H1 (cell line): ENCODE results near the gene GAK. TPM values are rescaled to one million over a fixed set of nuclear protein-coding genes. Genes with fewer than 3 reads are reported as not detected.

ENCODE experiments used
- BACH1 ChIP-seq: IDR thresholded peaks from 2 replicates; pipeline ENCODE4 v1.6.1; 2012; ENCODE audit warnings: low read length, improper control_type of control experiment
- CBX5 ChIP-seq: fragments of 300-800, 300-1000 bp; sonication (generic); IDR thresholded peaks from 2 replicates; pipeline ENCODE4 v1.7.1; 2016; ENCODE audit warnings: antibody characterized with exemption, low read length, low read depth
- CBX8 ChIP-seq: fragments of 300-800, 300-1000 bp; sonication (generic); IDR thresholded peaks from 2 replicates; pipeline ENCODE4 v1.7.1; 2016; ENCODE audit warnings: low read depth, low read length, borderline replicate concordance
- CHD1 ChIP-seq: IDR thresholded peaks from 2 replicates; pipeline ENCODE4 v1.6.1; 2012; ENCODE audit warnings: low read depth, low read length, improper control_type of control experiment
- JUN ChIP-seq: IDR thresholded peaks from 2 replicates; pipeline ENCODE4 v1.6.1; 2011; ENCODE audit warnings: low read depth, mild to moderate bottlenecking, improper control_type of control experiment, low read length
- SP4 ChIP-seq: IDR thresholded peaks from 2 replicates; pipeline ENCODE4 v1.6.1; 2012; ENCODE audit warnings: low read length, inconsistent platforms
- TBP ChIP-seq: IDR thresholded peaks from 2 replicates; pipeline ENCODE4 v1.6.1; 2011; ENCODE audit warnings: low read depth, low read length, improper control_type of control experiment
- TEAD4 ChIP-seq: IDR thresholded peaks from 2 replicates; pipeline ENCODE4 v1.6.1; 2012; ENCODE audit warnings: low read depth, low read length, inconsistent platforms, mixed read lengths
- polyA plus RNA-seq, 7 experiments: library from polyadenylated mRNA; depleted of rRNA in 3 of 7; stranded (reverse) in 5 of 7; unstranded in 2 of 7; fragments of >200 nt in 5 of 7; fragments of 200-250 nt in 2 of 7; gene quantifications; 1 replicate in 5 of 7; 2 replicates in 1 of 7; 4 replicates in 1 of 7; pipeline versions ENCODE4 v1.2.1 to v1.2.3, GENCODE V29; 2011 to 2013; ENCODE audit warnings: missing spikeins in 2 of 7, mixed read lengths in 2 of 7
- total RNA-seq: library from RNA; stranded (reverse); fragmentation: NEBNext Ultra II Directional; extraction: Animal tissue kit (Norgen Biotek cat#: 25700); gene quantifications from 2 replicates; pipeline ENCODE4 v1.2.1, GENCODE V29; 2021
- TF ChIP-seq, protein P1 (sequence below): fragments of 300-600 bp; sonication (generic); IDR thresholded peaks from 2 replicates; pipeline ENCODE4 v1.7.1; 2012; ENCODE audit warnings: low read length, moderate library complexity, mild to moderate bottlenecking, inconsistent platforms; ENCODE audit not compliant: insufficient replicate concordance

The GAK gene
- total and polyA plus RNA-seq, 2 of the 8 experiments (the other 6 are each of a cell fraction or from before 2014, with no cell fraction given): 31.5 to 70.8 TPM

DNA sequence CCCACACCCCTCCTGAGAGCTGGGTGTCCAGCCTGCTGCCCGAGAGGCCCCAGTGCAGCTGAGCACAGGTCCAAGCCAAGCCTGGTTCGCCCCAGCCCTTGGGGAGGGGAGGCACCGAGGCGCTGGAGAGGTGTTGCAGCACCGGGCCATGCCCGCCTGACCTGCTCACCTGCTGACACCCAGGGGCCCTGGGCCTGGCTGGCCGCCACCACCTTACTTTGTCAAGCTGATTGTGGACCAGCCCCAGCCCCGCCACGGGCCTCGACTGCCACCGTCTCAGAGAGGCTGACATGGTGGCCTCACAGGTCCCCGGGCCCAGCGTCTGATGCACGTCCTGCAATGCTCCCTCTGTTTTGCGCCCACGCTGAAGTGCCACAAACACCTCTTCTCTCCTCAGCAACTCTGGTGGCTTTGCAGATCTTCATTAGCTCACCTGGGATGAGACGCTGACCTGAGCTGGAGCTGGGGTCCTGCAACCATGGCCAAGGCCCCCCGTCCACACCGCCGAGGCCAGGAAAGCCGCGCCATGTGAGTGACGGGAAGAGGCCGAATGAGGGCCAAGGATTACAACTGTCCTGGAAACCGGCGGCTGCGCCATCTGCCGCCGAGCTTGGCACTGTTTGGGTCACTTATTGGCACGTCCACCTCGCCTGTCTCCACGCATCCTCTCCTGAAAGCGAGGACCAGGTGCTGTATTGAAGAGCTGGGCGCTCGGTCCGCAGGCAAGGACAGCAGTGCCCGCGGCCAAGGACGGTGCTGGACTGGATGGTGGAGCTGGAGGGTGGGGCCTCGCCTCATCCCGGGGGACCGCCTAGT lies 113.8 kb downstream of the GAK start (continued):
- TF ChIP-seq, protein P1, sequence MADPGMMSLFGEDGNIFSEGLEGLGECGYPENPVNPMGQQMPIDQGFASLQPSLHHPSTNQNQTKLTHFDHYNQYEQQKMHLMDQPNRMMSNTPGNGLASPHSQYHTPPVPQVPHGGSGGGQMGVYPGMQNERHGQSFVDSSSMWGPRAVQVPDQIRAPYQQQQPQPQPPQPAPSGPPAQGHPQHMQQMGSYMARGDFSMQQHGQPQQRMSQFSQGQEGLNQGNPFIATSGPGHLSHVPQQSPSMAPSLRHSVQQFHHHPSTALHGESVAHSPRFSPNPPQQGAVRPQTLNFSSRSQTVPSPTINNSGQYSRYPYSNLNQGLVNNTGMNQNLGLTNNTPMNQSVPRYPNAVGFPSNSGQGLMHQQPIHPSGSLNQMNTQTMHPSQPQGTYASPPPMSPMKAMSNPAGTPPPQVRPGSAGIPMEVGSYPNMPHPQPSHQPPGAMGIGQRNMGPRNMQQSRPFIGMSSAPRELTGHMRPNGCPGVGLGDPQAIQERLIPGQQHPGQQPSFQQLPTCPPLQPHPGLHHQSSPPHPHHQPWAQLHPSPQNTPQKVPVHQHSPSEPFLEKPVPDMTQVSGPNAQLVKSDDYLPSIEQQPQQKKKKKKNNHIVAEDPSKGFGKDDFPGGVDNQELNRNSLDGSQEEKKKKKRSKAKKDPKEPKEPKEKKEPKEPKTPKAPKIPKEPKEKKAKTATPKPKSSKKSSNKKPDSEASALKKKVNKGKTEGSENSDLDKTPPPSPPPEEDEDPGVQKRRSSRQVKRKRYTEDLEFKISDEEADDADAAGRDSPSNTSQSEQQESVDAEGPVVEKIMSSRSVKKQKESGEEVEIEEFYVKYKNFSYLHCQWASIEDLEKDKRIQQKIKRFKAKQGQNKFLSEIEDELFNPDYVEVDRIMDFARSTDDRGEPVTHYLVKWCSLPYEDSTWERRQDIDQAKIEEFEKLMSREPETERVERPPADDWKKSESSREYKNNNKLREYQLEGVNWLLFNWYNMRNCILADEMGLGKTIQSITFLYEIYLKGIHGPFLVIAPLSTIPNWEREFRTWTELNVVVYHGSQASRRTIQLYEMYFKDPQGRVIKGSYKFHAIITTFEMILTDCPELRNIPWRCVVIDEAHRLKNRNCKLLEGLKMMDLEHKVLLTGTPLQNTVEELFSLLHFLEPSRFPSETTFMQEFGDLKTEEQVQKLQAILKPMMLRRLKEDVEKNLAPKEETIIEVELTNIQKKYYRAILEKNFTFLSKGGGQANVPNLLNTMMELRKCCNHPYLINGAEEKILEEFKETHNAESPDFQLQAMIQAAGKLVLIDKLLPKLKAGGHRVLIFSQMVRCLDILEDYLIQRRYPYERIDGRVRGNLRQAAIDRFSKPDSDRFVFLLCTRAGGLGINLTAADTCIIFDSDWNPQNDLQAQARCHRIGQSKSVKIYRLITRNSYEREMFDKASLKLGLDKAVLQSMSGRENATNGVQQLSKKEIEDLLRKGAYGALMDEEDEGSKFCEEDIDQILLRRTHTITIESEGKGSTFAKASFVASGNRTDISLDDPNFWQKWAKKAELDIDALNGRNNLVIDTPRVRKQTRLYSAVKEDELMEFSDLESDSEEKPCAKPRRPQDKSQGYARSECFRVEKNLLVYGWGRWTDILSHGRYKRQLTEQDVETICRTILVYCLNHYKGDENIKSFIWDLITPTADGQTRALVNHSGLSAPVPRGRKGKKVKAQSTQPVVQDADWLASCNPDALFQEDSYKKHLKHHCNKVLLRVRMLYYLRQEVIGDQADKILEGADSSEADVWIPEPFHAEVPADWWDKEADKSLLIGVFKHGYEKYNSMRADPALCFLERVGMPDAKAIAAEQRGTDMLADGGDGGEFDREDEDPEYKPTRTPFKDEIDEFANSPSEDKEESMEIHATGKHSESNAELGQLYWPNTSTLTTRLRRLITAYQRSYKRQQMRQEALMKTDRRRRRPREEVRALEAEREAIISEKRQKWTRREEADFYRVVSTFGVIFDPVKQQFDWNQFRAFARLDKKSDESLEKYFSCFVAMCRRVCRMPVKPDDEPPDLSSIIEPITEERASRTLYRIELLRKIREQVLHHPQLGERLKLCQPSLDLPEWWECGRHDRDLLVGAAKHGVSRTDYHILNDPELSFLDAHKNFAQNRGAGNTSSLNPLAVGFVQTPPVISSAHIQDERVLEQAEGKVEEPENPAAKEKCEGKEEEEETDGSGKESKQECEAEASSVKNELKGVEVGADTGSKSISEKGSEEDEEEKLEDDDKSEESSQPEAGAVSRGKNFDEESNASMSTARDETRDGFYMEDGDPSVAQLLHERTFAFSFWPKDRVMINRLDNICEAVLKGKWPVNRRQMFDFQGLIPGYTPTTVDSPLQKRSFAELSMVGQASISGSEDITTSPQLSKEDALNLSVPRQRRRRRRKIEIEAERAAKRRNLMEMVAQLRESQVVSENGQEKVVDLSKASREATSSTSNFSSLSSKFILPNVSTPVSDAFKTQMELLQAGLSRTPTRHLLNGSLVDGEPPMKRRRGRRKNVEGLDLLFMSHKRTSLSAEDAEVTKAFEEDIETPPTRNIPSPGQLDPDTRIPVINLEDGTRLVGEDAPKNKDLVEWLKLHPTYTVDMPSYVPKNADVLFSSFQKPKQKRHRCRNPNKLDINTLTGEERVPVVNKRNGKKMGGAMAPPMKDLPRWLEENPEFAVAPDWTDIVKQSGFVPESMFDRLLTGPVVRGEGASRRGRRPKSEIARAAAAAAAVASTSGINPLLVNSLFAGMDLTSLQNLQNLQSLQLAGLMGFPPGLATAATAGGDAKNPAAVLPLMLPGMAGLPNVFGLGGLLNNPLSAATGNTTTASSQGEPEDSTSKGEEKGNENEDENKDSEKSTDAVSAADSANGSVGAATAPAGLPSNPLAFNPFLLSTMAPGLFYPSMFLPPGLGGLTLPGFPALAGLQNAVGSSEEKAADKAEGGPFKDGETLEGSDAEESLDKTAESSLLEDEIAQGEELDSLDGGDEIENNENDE: no peak
- TF ChIP-seq TBP: no peak
- no peak for TF ChIP-seq CBX8
- TF ChIP-seq CHD1: no peak
- no peak for TF ChIP-seq JUN
- no peak for TF ChIP-seq BACH1
- TF ChIP-seq TEAD4: no peak
- TF ChIP-seq SP4: no peak
- no peak for TF ChIP-seq CBX5
